Measurements from ENCODE around the gene HEXIM1.
"Not testable (repeated sequence)": the region's sequence is repeated elsewhere in the genome, so short reads cannot be mapped to it uniquely, and the experiment has no call there.

Gene HEXIM1

GRCh38 chr17:45118691-45119090 is 29.6 kb upstream of the HEXIM1 start:
- H3K36me3 Mint-ChIP-seq (ENCODE audit: low read depth), result no peaks in the 10 kb centered on the region
- no peak overlapping the region for H3K4me3 Mint-ChIP-seq
- H3K27ac Mint-ChIP-seq, result no peak overlapping the region
- H3K4me1 Mint-ChIP-seq (ENCODE audit: low read depth), result no peaks in the 10 kb centered on the region
- H3K9me3 Mint-ChIP-seq, result no peaks in the 10 kb centered on the region
- H3K27me3 Mint-ChIP-seq (ENCODE audit: low read depth), result peaks cover 9% of the 10 kb centered on the region
- DNase-seq (ENCODE audit: low spot score), result no peak

GRCh38 chr17:45119964-45120363 is 28.3 kb upstream of the HEXIM1 start:
- no peaks in the 10 kb centered on the region for H3K4me1 Mint-ChIP-seq (ENCODE audit: low read depth)
- H3K4me3 Mint-ChIP-seq, result no peak overlapping the region
- no peaks in the 10 kb centered on the region for H3K9me3 Mint-ChIP-seq
- H3K27me3 Mint-ChIP-seq (ENCODE audit: low read depth), result peaks cover 9% of the 10 kb centered on the region
- H3K27ac Mint-ChIP-seq, result no peak overlapping the region
- no peaks in the 10 kb centered on the region for H3K36me3 Mint-ChIP-seq (ENCODE audit: low read depth)
- no peak for DNase-seq (ENCODE audit: low spot score)

GRCh38 chr17:45120558-45120957 is 27.7 kb upstream of the HEXIM1 start:
- no peaks in the 10 kb centered on the region for H3K4me1 Mint-ChIP-seq (ENCODE audit: low read depth)
- no peaks in the 10 kb centered on the region for H3K9me3 Mint-ChIP-seq
- H3K27me3 Mint-ChIP-seq (ENCODE audit: low read depth), result peaks cover 9% of the 10 kb centered on the region
- no peak overlapping the region for H3K4me3 Mint-ChIP-seq
- no peak for DNase-seq (ENCODE audit: low spot score)
- H3K27ac Mint-ChIP-seq, result no peak overlapping the region
- H3K36me3 Mint-ChIP-seq (ENCODE audit: low read depth), result no peaks in the 10 kb centered on the region

GRCh38 chr17:45121055-45121454 is 27.2 kb upstream of the HEXIM1 start:
- Mint-ChIP-seq H3K36me3 (ENCODE audit: low read depth) (no peaks in the 10 kb centered on the region), H3K27me3 (ENCODE audit: low read depth) (peaks cover 9% of the 10 kb centered on the region), H3K4me1 (ENCODE audit: low read depth) (no peaks in the 10 kb centered on the region), H3K4me3 (no peak overlapping the region), H3K27ac (no peak overlapping the region), H3K9me3 (no peaks in the 10 kb centered on the region)
- no peak for DNase-seq (ENCODE audit: low spot score)

- no peak overlapping the region for H3K4me3 Mint-ChIP-seq
- H3K4me1 Mint-ChIP-seq (ENCODE audit: low read depth), result no peaks in the 10 kb centered on the region
- H3K36me3 Mint-ChIP-seq (ENCODE audit: low read depth), result no peaks in the 10 kb centered on the region
- peaks cover 9% of the 10 kb centered on the region for H3K27me3 Mint-ChIP-seq (ENCODE audit: low read depth)
- no peaks in the 10 kb centered on the region for H3K9me3 Mint-ChIP-seq
- H3K27ac Mint-ChIP-seq, result no peak overlapping the region
- no peak for DNase-seq (ENCODE audit: low spot score)
These were observed 25.1 kb upstream of the HEXIM1 start for GRCh38 chr17:45123076-45123770.

- DNase-seq (ENCODE audit: low spot score), result no peak
- Mint-ChIP-seq H3K27ac (no peak overlapping the region), H3K36me3 (ENCODE audit: low read depth) (no peaks in the 10 kb centered on the region), H3K9me3 (no peaks in the 10 kb centered on the region), H3K27me3 (ENCODE audit: low read depth) (peaks cover 7% of the 10 kb centered on the region), H3K4me1 (ENCODE audit: low read depth) (no peaks in the 10 kb centered on the region), H3K4me3 (no peak overlapping the region)
These were observed 24.1 kb upstream of the HEXIM1 start for GRCh38 chr17:45123930-45124796.

- DNase-seq (ENCODE audit: low spot score); H3K4me3 Mint-ChIP-seq; H3K36me3 Mint-ChIP-seq (ENCODE audit: low read depth); H3K27ac Mint-ChIP-seq; H3K27me3 Mint-ChIP-seq (ENCODE audit: low read depth); H3K9me3 Mint-ChIP-seq; H3K4me1 Mint-ChIP-seq (ENCODE audit: low read depth): not testable (repeated sequence)
These were observed 23.5 kb upstream of the HEXIM1 start for GRCh38 chr17:45124797-45125122.

- Mint-ChIP-seq H3K9me3 (no peaks in the 10 kb centered on the region), H3K4me3 (no peak overlapping the region), H3K4me1 (ENCODE audit: low read depth) (no peaks in the 10 kb centered on the region), H3K27ac (no peak overlapping the region), H3K36me3 (ENCODE audit: low read depth) (no peaks in the 10 kb centered on the region), H3K27me3 (ENCODE audit: low read depth) (peaks cover 11% of the 10 kb centered on the region)
- no peak for DNase-seq (ENCODE audit: low spot score)
These were observed 22.8 kb upstream of the HEXIM1 start for GRCh38 chr17:45125509-45125908.

- H3K27ac Mint-ChIP-seq, result no peak overlapping the region
- no peaks in the 10 kb centered on the region for H3K9me3 Mint-ChIP-seq
- no peaks in the 10 kb centered on the region for H3K36me3 Mint-ChIP-seq (ENCODE audit: low read depth)
- peaks cover 11% of the 10 kb centered on the region for H3K27me3 Mint-ChIP-seq (ENCODE audit: low read depth)
- H3K4me1 Mint-ChIP-seq (ENCODE audit: low read depth), result no peaks in the 10 kb centered on the region
- DNase-seq (ENCODE audit: low spot score), result no peak
- H3K4me3 Mint-ChIP-seq, result no peak overlapping the region
These were observed 21.1 kb upstream of the HEXIM1 start for GRCh38 chr17:45127207-45127547.

GRCh38 chr17:45127548-45128300 is 20.6 kb upstream of the HEXIM1 start:
- Mint-ChIP-seq H3K4me1 (ENCODE audit: low read depth) (no peaks in the 10 kb centered on the region), H3K36me3 (ENCODE audit: low read depth) (no peaks in the 10 kb centered on the region), H3K27me3 (ENCODE audit: low read depth) (peaks cover 11% of the 10 kb centered on the region), H3K27ac (no peak overlapping the region), H3K4me3 (no peak overlapping the region), H3K9me3 (no peaks in the 10 kb centered on the region)
- DNase-seq (ENCODE audit: low spot score), result no peak

- DNase-seq (ENCODE audit: low spot score), result no peak
- Mint-ChIP-seq H3K36me3 (ENCODE audit: low read depth) (no peaks in the 10 kb centered on the region), H3K9me3 (no peaks in the 10 kb centered on the region), H3K4me1 (ENCODE audit: low read depth) (peaks cover 3% of the 10 kb centered on the region), H3K27me3 (ENCODE audit: low read depth) (peaks cover 11% of the 10 kb centered on the region), H3K4me3 (no peak overlapping the region), H3K27ac (no peak overlapping the region)
These were observed 19.9 kb upstream of the HEXIM1 start for GRCh38 chr17:45128331-45128730.

GRCh38 chr17:45128989-45129388 is 19.3 kb upstream of the HEXIM1 start:
- Mint-ChIP-seq H3K4me3 (no peak overlapping the region), H3K27me3 (ENCODE audit: low read depth) (peaks cover 11% of the 10 kb centered on the region), H3K27ac (no peak overlapping the region), H3K4me1 (ENCODE audit: low read depth) (peaks cover 6% of the 10 kb centered on the region), H3K9me3 (no peaks in the 10 kb centered on the region), H3K36me3 (ENCODE audit: low read depth) (no peaks in the 10 kb centered on the region)
- no peak for DNase-seq (ENCODE audit: low spot score)

- no peak for DNase-seq (ENCODE audit: low spot score)
- no peaks in the 10 kb centered on the region for H3K36me3 Mint-ChIP-seq (ENCODE audit: low read depth)
- H3K27ac Mint-ChIP-seq, result no peak overlapping the region
- H3K27me3 Mint-ChIP-seq (ENCODE audit: low read depth), result peaks cover 11% of the 10 kb centered on the region
- H3K9me3 Mint-ChIP-seq, result no peaks in the 10 kb centered on the region
- H3K4me3 Mint-ChIP-seq, result no peak overlapping the region
- H3K4me1 Mint-ChIP-seq (ENCODE audit: low read depth), result peaks cover 6% of the 10 kb centered on the region
These were observed 18.8 kb upstream of the HEXIM1 start for GRCh38 chr17:45129426-45129939.

Data from T-helper 2 cell treated with Interferon-gamma antibody and Interleukin-4, amounts not matched to agents 5 μg/mL and 100 μg/mL, for 36 hours (primary cell).